Right lobe of liver (tissue), 4 donors: ENCODE data around the gene KMT2C.
"Not testable (repeated sequence)": the region's sequence is repeated elsewhere in the genome, so short reads cannot be mapped to it uniquely, and the experiment has no call there.

Experiments
- POLR2A ChIP-seq: fragments of 450-650 bp; IDR thresholded peaks from one replicate; pipeline ENCODE4 v1.6.1; 2017; ENCODE audit warnings: antibody characterized with exemption, mild to moderate bottlenecking
- TF ChIP-seq, protein P1 (sequence below), 4 donors: fragments of 200-600 bp in 3 of 4; fragments of 450-650 bp in 1 of 4; IDR thresholded peaks; one replicate each; pipeline versions ENCODE4 v1.5.1 to v1.8.0; 2016 to 2022; ENCODE audit warnings: antibody characterized with exemption in 4 of 4, mild to moderate bottlenecking in 2 of 4
- donor health status: DM: no; HTN: no; CAD: no.
- donor health status: DM: no; HTN: no; CAD: no.
- donor health status: DM: no; HTN: yes; CAD: no.

DNA sequence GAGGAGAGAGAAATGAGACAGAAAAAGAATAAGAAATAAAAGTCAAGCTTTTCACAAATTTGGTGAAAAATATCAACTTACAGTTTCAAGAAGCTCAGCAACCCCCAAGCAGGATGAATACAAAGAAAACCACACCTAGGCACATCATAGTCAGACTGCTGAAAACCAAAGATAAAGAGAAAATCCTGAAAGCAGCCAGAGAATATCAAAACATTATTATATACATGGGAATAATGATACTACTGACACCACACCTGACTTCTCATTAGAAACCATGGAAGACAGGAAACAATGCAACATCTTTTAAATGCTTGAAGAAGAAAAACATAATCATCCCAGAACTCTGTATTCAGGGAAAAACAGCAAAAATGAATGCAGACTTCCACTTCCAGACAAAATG is 149.6 kb downstream of the KMT2C start:
- TF ChIP-seq, protein P1, sequence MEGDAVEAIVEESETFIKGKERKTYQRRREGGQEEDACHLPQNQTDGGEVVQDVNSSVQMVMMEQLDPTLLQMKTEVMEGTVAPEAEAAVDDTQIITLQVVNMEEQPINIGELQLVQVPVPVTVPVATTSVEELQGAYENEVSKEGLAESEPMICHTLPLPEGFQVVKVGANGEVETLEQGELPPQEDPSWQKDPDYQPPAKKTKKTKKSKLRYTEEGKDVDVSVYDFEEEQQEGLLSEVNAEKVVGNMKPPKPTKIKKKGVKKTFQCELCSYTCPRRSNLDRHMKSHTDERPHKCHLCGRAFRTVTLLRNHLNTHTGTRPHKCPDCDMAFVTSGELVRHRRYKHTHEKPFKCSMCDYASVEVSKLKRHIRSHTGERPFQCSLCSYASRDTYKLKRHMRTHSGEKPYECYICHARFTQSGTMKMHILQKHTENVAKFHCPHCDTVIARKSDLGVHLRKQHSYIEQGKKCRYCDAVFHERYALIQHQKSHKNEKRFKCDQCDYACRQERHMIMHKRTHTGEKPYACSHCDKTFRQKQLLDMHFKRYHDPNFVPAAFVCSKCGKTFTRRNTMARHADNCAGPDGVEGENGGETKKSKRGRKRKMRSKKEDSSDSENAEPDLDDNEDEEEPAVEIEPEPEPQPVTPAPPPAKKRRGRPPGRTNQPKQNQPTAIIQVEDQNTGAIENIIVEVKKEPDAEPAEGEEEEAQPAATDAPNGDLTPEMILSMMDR (IDR thresholded peaks at IDR 0.05): not testable (repeated sequence)
- TF ChIP-seq POLR2A: not testable (repeated sequence)
